ENCODE results near the gene UQCRC2. TPM values are rescaled to one million over a fixed set of nuclear protein-coding genes. Genes with fewer than 3 reads are reported as not detected.

Gene UQCRC2
- total RNA-seq, 1 experiment from 2014 or later = 27.1 TPM

DNA sequence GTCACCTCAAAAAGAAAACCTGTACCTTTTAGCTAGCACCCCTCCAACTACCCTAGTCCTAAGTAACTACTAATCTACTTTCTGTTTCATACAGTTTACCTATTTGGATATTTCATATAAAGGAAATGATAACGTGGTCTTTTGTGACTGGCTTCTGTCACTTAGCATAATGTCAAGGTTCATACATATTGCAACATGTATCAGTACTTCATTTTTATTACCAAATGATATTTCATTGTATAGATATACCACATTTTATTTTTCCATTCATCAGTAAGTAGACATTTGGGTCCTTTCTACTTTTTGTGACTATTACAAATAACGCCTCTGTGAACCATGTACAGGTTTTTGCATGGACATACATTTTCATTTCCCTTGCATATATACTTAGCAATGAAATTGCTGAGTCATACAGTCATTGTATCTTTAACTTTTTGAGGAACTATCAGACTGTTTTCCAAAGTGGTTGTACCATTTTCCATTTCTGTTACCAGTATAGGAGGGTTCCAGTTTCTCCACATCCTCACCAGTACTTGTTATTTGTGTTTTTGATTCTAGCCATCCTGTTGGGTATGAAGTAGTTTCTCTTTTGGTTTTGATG lies 78.4 kb downstream of the UQCRC2 start:
- in situ Hi-C loops (cut with HindIII; ENCODE audit: low pct_unique_long_range_greater_than_20kb, low sequenced_read_pairs) = no loop called here

More for the DNA sequence above, 78.4 kb downstream of the UQCRC2 start:
- no peak for DNase-seq (ENCODE audit: low read depth)

Other genes with a start within 250 kb of the UQCRC2 start
- 6.9 and 10.9 TPM in 2 replicates for gene NPIPB4, start 95.6 kb upstream of the UQCRC2 start, total RNA-seq (2014; rRNA removed; shearing (Covaris generic); ENCODE audit: low replicate concordance)
- not detected in 2 replicates for gene PDZD9, start 47.8 kb downstream of the UQCRC2 start, total RNA-seq (2014; rRNA removed; shearing (Covaris generic); ENCODE audit: low replicate concordance)
- gene MOSMO, start 54.8 kb downstream of the UQCRC2 start, total RNA-seq (2014; rRNA removed; shearing (Covaris generic); ENCODE audit: low replicate concordance) = 11.5 and 18.2 TPM in 2 replicates
- gene VWA3A, start 139.2 kb downstream of the UQCRC2 start, total RNA-seq (2014; rRNA removed; shearing (Covaris generic); ENCODE audit: low replicate concordance) = not detected in 2 replicates
- not detected in 2 replicates for gene SDR42E2, start 209.1 kb downstream of the UQCRC2 start, total RNA-seq (2014; rRNA removed; shearing (Covaris generic); ENCODE audit: low replicate concordance)

Measured in Caki2 (cell line).